Heart left ventricle (tissue), 16 donors: Measurements from ENCODE around the gene TBX4. TPM values are rescaled to one million over a fixed set of nuclear protein-coding genes. Genes with fewer than 3 reads are reported as not detected.
"Not testable (repeated sequence)": the region's sequence is repeated elsewhere in the genome, so short reads cannot be mapped to it uniquely, and the experiment has no call there.

Source experiments
- ATAC-seq, 4 donors: fragments of 200-7000 bp; cut with Tn5 transposase; one replicate each; pipeline ENCODE4 v1.9.1; 2020 to 2022; ENCODE audit warnings: moderate library complexity in 4 of 4, mild to moderate bottlenecking in 3 of 4, moderate number of reproducible peaks in 1 of 4
- DNase-seq, 5 donors: peaks; one replicate each; pipeline ENCODE4 v3.0.0-alpha.2; 2020
- H3K27ac ChIP-seq, 12 donors: fragments of 200-600 bp; sonication (generic) in 4 of 12; one replicate each; pipeline versions ENCODE4 v1.5.0 to v1.8.0; 2016 to 2022; ENCODE audit warnings: mild to moderate bottlenecking in 2 of 12
- H3K27me3 ChIP-seq, 9 donors: fragments of 200-600 bp; sonication (generic) in 2 of 9; one replicate each; pipeline versions ENCODE4 v1.5.1 to v1.8.0; 2016 to 2022; ENCODE audit warnings: mild to moderate bottlenecking in 3 of 9
- H3K36me3 ChIP-seq, 9 donors: fragments of 200-600 bp; sonication (generic) in 2 of 9; one replicate each; pipeline versions ENCODE4 v1.5.0 to v1.8.0; 2018 to 2022; ENCODE audit warnings: mild to moderate bottlenecking in 2 of 9
- H3K4me1 ChIP-seq, 12 donors: fragments of 200-600 bp; sonication (generic) in 4 of 12; one replicate each; pipeline versions ENCODE4 v1.5.0 to v1.8.0; 2016 to 2022; ENCODE audit warnings: mild to moderate bottlenecking in 3 of 12
- H3K4me3 ChIP-seq, 12 donors: fragments of 200-600 bp; sonication (generic) in 4 of 12; one replicate each; pipeline versions ENCODE4 v1.5.0 to v1.8.0; 2017 to 2022; ENCODE audit warnings: mild to moderate bottlenecking in 9 of 12, moderate library complexity in 4 of 12
- H3K9me3 ChIP-seq, 12 donors: fragments of 200-600 bp; sonication (generic) in 4 of 12; one replicate each; pipeline versions ENCODE4 v1.5.0 to v1.8.0; 2016 to 2022; ENCODE audit warnings: mild to moderate bottlenecking in 1 of 12
- POLR2A ChIP-seq, 2 donors: fragments of 450-650 bp; IDR thresholded peaks; one replicate each; pipeline ENCODE4 v1.6.1; 2017; ENCODE audit warnings: antibody characterized with exemption in 2 of 2, mild to moderate bottlenecking in 2 of 2, moderate library complexity in 2 of 2
- WGBS, 4 donors: extraction: QIAGEN DNeasy Blood & Tissue Kit in 2 of 4; methylation state at CpG; one replicate each; pipeline versions ENCODE4 v1.1.5 to v1.1.7; 2013 to 2018; 5-methylcytosine and 5-hydroxymethylcytosine counted together
- intact Hi-C, 10 donors: fragments of 100-400 bp; cut with DNase I; formaldehyde crosslinking; loops; one replicate each; pipeline versions ENCODE4 v1.11.1 to v1.14.2; 2022
- polyA plus RNA-seq, 2 donors: library from polyadenylated mRNA; stranded (reverse); fragments of 200-250 nt; gene quantifications; one replicate each; pipeline ENCODE4 v1.2.3, GENCODE V29; 2013
- total RNA-seq, 9 donors: library from RNA; depleted of rRNA in 2 of 9; stranded (reverse); fragments of >200 nt in 2 of 9; fragmentation: NEBNext Ultra II Directional in 3 of 9; extraction: Animal tissue kit (Norgen Biotek cat#: 25700) in 3 of 9; gene quantifications; one replicate each; pipeline versions ENCODE4 v1.1.0 to v1.2.4, GENCODE V29; 2016 to 2023
- TF ChIP-seq, protein P1 (sequence below), 12 donors: fragments of 200-600 bp; sonication (generic) in 4 of 12; IDR thresholded peaks; one replicate each; pipeline versions ENCODE4 v1.5.0 to v1.8.0; 2018 to 2022; ENCODE audit warnings: antibody characterized with exemption in 12 of 12, mild to moderate bottlenecking in 5 of 12
- donor health status: ischemic (EF 13 %, LVEDD 7.1; RV severe dilation, severe dysfunction).
- donor health status: healthy with polysubstance abuse.
- donor health status: DM: no; HTN: yes; CAD: no.
- donor health status: DM: no; HTN: no; CAD: no.
- donor health status: ischemic (EF 25% LVEDD 6.9; RV normal size, moderate dysfunction).
- donor health status: ischemic (EF 25% LVEDD 5.7; RV mildly dilated, moderate dysfunction).
- donor health status: healthy.
- donor health status: DM: yes; HTN: yes; CAD: no.
- donor health status: ischemic (EF 35%, LVEDD 5.7; RV mildly dilated, moderate dysfunction).
- donor health status: nonischemic (EF 11% LVEDD 7.7; RV severe dilation, severe dysfunction).
- donor health status: DM: yes; HTN: yes; CAD: no.
- donor health status: PGD.
- donor health status: ischemic (EF 29% LVEDD 5.4; RV normal size, mild dysfunction).
- donor health status: nonischemic (EF 23%, LVEDD 6.1; RV moderate dilation, normal function).

TBX4 gene
- total and polyA plus RNA-seq, 11 donors, result 0.07 to 0.29 (median 0.10) TPM; not detected in 7

DNA sequence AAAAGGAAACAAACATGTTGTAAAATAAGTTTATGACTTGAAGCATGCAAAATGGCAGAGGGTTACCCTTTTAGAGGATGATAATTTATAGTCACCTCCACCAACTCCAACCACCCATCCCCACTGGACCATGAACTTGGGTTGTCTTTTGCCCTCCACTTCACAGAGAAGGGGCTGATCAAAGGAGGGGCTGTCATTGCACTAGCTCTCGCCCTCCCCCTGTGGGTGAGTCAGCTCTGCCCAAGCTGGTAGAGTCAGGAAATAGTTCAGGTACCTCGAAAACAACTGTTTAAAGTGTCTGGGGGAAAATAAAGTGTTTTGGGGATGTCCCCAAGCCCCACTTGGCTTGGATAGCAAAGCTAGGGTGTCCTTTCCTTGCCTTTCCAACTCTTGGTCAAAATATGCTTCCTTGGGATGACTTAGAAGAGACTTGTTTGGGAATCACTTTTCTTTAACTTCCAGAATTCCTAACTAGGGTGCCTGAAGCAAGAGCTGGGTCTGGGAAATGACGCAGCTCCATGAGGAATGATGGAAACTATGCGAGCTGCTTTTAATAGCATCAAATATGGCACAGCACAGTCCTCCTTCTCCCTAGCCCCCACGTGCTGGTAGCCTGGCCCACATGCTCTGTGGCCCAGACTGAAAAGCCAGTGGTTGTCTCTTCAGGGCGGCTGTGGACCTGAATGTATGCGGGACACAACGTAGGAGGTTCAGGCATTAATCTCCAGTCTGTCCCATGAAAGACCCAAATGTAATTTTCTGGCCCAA is 40.7 kb downstream of the TBX4 start:
- intact Hi-C loops, result no loop called here

DNA sequence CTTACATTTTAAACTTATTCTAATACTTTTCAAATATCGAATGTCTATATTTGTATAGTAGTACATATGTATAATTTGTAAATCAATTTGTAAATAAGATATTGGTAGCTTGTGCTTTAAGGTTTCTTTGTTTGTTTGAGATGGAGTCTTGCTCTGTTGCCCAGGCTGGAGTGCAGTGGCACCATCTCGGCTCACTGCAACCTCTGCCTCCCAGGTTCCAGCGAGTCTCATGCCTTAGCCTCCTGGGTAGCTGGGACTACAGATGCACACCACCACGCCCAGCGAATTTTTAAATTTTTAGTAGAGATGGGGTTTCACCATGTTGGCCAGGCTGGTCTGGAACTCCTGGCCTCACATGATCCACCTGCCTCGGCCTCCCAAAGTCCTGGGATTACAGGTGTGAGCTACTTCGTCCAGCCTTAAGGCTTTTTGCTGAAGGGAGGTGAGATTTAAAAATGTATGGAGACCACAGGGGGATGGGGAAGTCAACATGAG is 41.7 kb downstream of the TBX4 start:
- intact Hi-C loops, result not testable (repeated sequence)

More for the DNA sequence above, 40.7 kb downstream of the TBX4 start:
- 73 to 76% (median 75%) methylated on average over 8 of the region's 8 CpGs for WGBS, 4 donors
- Histone ChIP-seq H3K27ac (peak overlapping the region in 1 of 12 donors; percentile 16), H3K9me3 (no peaks in the 10 kb centered on the region), H3K4me1 (no peaks in the 10 kb centered on the region), H3K27me3 (peaks cover 0 to 3% (median 0%) of the 10 kb centered on the region in 9 donors), H3K36me3 (no peaks in the 10 kb centered on the region), H3K4me3 (no peak overlapping the region)
- no peak for DNase-seq
- no peak for TF ChIP-seq POLR2A (IDR thresholded peaks at IDR 0.05)
- TF ChIP-seq, protein P1, sequence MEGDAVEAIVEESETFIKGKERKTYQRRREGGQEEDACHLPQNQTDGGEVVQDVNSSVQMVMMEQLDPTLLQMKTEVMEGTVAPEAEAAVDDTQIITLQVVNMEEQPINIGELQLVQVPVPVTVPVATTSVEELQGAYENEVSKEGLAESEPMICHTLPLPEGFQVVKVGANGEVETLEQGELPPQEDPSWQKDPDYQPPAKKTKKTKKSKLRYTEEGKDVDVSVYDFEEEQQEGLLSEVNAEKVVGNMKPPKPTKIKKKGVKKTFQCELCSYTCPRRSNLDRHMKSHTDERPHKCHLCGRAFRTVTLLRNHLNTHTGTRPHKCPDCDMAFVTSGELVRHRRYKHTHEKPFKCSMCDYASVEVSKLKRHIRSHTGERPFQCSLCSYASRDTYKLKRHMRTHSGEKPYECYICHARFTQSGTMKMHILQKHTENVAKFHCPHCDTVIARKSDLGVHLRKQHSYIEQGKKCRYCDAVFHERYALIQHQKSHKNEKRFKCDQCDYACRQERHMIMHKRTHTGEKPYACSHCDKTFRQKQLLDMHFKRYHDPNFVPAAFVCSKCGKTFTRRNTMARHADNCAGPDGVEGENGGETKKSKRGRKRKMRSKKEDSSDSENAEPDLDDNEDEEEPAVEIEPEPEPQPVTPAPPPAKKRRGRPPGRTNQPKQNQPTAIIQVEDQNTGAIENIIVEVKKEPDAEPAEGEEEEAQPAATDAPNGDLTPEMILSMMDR (IDR thresholded peaks at IDR 0.05), result no peak
- peak in 3 of 4 donors; percentile 48 to 76 (median 67) for ATAC-seq

DNA sequence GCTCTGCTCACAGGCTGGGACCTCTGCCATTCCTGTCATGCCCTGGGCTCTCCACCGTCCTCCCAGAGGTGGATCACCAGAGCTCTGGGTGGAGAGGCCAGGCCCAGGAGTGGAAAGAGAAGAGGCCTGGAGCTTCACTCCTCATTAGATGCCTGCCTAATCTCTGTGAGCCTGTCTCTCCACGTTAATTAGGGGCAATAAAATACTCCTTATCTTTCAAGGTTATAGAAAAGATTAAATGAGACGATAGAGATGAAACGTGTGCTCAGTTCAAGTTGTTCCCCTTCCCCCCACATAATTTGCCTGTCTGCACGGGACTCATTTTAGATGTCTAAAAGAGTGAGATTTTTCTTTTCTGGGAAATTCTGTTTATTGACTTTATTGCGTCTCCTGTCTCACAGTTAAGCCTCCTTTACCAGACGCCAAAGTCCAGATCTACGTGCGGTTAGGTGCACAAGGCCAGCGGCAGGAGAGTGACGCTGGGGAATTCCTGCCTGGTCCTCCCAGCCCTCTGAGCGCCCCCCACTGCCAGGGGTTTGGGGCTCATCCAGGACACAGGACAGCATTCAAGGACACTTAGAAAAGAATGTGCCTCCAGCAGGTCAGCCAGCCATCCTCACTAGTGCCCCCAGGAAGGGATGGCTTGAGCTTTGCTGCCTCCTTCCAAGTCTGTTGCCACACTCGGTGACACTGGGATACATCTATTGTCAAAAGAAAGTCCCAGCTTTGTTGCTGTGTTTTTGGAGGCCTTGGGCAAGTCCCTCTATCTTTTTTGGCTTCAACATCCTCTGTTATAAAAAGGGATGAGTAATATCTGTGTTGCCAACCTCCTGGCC is 42.3 kb downstream of the TBX4 start:
- H3K9me3 ChIP-seq, result no peaks in the 10 kb centered on the region
- peaks cover 0 to 3% (median 0%) of the 10 kb centered on the region in 9 donors for H3K27me3 ChIP-seq
- H3K36me3 ChIP-seq, result no peaks in the 10 kb centered on the region
- no peaks in the 10 kb centered on the region for H3K4me1 ChIP-seq
- no peak overlapping the region for H3K27ac ChIP-seq
- no peak for ATAC-seq
- 78 to 81% (median 80%) methylated on average over 12 to 13 of the region's 13 CpGs for WGBS, 4 donors
- TF ChIP-seq, protein P1 (IDR thresholded peaks at IDR 0.05), result no peak
- TF ChIP-seq POLR2A (IDR thresholded peaks at IDR 0.05), result no peak
- H3K4me3 ChIP-seq, result no peak overlapping the region
- no peak for DNase-seq
- intact Hi-C loops, result no loop called here

More for the DNA sequence above, 41.7 kb downstream of the TBX4 start:
- not testable (repeated sequence) for H3K27ac ChIP-seq, ATAC-seq, H3K9me3 ChIP-seq, H3K4me3 ChIP-seq, DNase-seq, H3K4me1 ChIP-seq, H3K27me3 ChIP-seq, H3K36me3 ChIP-seq
- WGBS, 4 donors, result 93 to 96% (median 94%) methylated on average over 7 of the region's 7 CpGs

DNA sequence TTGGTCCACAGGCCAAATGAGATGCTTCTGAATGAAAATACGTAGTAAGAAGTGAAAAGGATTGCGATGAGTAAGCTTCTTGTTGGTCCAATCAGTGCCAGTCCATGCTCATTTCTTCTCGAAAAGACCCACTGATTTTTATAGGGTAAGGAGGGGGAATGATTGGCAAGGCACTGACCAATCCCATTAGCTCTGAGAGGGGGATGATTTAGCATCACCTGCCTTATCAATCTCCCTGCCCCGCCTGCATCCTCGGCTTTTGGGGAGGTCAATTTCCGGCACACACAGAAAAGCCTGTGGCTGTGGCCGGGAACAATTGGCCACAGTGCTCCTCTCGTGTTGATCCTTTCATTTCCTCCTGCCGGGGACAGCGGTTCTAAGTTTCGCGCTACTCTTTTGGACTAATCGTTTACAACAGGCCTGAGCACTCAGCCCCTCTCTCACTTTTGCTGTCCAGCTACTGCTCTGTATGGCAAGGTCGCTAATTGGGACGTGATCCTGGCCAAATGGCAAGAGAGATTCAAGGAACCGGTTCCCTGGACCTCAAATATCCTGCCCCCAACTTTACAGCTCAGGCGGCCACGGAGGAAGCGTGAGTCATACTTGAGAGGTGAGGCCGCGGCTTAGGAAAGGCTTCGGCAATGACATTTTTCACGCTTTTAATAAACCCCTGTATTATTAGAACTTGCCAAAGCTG is 43.1 kb downstream of the TBX4 start:
- ATAC-seq, result no peak
- H3K9me3 ChIP-seq, result peaks cover 0 to 4% (median 0%) of the 10 kb centered on the region in 12 donors
- no peaks in the 10 kb centered on the region for H3K36me3 ChIP-seq
- H3K27ac ChIP-seq, result no peak overlapping the region
- no peak for DNase-seq
- H3K4me1 ChIP-seq, result no peaks in the 10 kb centered on the region
- no peak overlapping the region for H3K4me3 ChIP-seq
- H3K27me3 ChIP-seq, result peaks cover 0 to 4% (median 0%) of the 10 kb centered on the region in 9 donors
- intact Hi-C loops, result no loop called here
- TF ChIP-seq, protein P1 (IDR thresholded peaks at IDR 0.05), result no peak
- no peak for TF ChIP-seq POLR2A (IDR thresholded peaks at IDR 0.05)
- WGBS, 4 donors, result 79 to 84% (median 83%) methylated on average over 23 of the region's 23 CpGs
